Activated T-helper 1 cell treated with anti-CD3 and anti-CD28 coated beads, Interleukin-2, amount 50 U/mL, for 16 hours (primary cell): ENCODE data around the gene CACNA1I.

Experiments used
- DNase-seq, 2 donors: peaks; one replicate each; pipeline ENCODE4 v3.0.0-alpha.2; 2020; ENCODE audit warnings: low read depth in 1 of 2, low spot score in 1 of 2

CACNA1I gene

DNA sequence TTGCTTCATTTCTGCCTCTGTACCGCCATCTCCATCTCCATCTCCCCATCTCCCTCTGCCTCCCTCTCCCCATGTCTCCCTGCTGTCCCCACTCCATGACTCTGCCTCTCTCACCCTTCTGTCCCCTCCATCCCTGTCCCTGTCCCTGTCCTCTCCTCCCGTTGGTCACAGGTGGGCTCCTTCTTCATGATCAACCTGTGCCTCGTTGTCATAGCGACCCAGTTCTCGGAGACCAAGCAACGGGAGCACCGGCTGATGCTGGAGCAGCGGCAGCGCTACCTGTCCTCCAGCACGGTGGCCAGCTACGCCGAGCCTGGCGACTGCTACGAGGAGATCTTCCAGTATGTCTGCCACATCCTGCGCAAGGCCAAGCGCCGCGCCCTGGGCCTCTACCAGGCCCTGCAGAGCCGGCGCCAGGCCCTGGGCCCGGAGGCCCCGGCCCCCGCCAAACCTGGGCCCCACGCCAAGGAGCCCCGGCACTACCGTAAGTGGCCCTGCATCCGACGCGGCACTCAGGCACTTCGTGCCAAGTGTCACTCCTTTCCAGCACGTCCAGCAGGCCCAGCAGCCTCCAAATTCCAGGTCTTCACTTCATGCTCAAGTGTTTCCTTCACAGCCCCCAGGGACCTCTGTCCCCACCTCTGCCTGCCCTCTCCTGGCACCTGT is 76.0 kb downstream of the CACNA1I start:
- no peak for DNase-seq

DNA sequence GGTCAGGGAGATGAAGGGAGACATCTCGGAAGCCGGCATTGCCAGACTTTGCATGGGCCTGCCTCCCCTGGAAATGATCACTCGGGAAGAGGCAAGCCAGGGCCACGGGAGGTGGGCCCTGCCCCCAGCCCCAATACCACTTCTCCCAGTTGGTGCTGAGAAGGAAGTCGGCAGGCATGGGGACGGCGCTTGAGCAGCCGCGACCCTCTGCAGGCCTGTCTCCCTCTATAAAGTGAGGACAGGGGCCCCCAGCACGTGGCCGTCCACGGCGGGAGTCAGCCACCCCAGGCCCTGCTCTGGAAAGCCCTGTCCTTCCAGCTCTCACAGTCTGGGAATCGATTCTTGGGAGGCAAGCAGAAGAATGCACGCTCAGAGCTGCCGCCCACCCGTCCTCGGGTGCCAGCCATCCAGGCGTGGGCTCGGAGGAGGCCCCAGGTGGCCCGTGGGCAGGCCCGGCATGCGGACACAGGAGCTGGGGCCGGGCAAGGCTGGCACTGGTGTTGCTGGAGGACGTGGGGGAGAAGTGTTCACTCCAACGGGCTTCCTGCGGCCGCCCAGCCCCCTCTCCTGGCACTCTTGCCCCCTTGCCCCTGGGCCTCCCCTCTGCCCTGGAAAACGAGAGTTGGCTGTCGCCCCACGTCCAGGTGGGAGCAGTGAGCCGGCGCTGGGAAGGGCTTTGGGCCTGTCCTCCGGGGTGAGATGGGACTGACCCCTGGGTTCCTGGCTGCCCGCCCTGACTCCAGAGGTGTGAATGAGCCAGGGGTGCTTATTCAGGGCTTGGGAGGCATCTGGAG is 77.5 kb downstream of the CACNA1I start:
- no peak for DNase-seq

- no peak for DNase-seq
These were observed 78.0 kb downstream of the CACNA1I start for GRCh38 chr22:39648630-39648950.

- DNase-seq: no peak
These were observed 79.0 kb downstream of the CACNA1I start for GRCh38 chr22:39649500-39650089.

GRCh38 chr22:39651053-39651996 is 80.8 kb downstream of the CACNA1I start:
- no peak for DNase-seq

GRCh38 chr22:39652990-39653786 is 82.6 kb downstream of the CACNA1I start:
- no peak for DNase-seq

DNA sequence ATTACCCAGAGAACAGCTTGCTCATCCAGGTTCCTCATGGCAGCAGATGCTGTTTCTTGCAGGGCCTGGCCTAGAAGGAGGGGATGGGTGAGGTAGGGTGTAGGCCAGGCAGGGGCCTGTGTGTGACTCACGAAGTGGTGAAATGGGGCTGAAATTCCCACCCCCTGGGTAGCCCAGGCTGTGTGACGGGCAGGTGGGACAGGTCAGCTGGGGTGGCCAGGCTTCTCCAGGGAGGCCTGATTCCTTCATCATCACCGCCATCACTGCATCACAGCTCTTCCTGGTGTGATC is 83.2 kb downstream of the CACNA1I start:
- DNase-seq: no peak

- no peak for DNase-seq
These were observed 83.8 kb downstream of the CACNA1I start for GRCh38 chr22:39654131-39654926.

DNA sequence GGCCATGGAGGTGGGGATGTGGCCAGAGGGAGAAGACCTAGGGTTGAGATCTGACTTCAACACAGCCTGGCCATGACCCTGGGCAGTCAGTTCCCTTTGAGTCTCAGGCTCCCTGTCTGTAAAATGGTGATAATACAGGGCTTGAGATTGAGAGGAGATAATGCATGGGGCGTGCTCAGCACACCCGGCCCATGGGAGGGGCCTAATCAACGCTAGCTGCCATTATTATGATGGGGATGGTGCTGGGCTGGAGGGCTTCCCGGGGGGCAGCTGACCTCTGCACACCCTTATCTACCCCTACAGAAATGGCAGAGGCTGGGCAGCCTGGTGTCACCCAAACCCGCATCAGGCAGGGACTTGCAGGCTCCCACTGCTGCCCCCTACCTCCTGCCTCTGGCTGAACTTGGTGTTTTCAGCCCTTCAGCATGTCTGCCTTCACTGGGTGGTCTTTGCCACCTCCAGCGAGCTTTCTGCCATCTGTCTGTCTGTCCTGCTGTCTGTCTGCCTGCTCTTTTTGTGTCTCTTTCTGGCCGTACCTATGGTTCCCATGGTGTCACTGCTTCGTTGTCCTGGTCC is 84.5 kb downstream of the CACNA1I start:
- DNase-seq: no peak

- DNase-seq: no peak
These were observed 85.3 kb downstream of the CACNA1I start for GRCh38 chr22:39655831-39656230.

- no peak for DNase-seq
These were observed 86.2 kb downstream of the CACNA1I start for GRCh38 chr22:39656495-39657490.

- no peak for DNase-seq
These were observed 87.8 kb downstream of the CACNA1I start for GRCh38 chr22:39658367-39658766.

DNA sequence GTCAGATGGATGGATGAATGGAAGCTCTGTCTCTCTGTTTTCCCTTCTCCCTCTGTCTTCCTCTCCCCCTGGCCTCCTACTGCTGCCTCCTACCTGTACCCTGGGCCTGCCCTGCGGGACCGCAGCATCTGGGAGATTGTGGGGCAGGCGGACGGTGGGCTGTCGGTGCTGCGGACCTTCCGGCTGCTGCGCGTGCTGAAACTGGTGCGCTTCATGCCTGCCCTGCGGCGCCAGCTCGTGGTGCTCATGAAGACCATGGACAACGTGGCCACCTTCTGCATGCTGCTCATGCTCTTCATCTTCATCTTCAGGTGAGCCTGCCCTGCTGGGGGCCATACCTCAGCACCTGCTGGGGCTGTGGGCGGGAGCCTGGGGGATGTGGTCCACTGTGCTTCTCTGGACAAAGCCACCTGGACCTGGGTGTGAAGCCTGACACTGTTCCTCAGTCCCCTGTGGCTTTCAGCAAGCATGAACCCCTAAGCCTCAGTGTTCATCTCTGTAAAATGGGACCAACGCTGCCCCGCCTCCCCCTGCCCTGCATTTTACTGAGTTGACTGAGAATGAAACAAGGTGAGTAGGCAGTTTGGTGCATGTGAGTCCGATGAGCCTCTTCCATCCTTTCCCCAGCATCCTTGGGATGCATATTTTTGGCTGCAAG is 88.4 kb downstream of the CACNA1I start:
- no peak for DNase-seq

GRCh38 chr22:39661501-39661841 is 90.9 kb downstream of the CACNA1I start:
- DNase-seq: no peak

DNA sequence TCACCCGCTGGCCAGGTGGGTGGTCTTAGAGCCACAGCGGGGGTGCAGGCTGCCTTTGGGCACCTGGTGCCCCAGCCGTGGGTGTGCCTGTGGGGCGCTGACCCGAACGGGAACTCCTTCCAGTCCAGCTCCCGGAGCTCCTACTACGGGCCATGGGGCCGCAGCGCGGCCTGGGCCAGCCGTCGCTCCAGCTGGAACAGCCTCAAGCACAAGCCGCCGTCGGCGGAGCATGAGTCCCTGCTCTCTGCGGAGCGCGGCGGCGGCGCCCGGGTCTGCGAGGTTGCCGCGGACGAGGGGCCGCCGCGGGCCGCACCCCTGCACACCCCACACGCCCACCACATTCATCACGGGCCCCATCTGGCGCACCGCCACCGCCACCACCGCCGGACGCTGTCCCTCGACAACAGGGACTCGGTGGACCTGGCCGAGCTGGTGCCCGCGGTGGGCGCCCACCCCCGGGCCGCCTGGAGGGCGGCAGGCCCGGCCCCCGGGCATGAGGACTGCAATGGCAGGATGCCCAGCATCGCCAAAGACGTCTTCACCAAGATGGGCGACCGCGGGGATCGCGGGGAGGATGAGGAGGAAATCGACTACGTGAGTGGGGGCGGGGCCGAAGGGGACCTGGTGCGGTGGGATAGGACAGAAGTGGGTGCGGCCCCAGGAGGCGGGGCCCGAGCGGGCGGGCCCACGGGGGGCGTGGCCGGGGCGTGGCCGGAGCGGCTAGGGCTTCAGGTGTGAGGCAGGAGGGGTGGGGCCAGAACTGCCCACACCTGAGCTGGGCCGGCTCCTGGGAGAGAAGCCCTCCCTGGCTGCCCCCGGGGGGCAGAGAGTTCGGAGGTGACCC is 91.5 kb downstream of the CACNA1I start:
- DNase-seq: peak; percentile 68

DNA sequence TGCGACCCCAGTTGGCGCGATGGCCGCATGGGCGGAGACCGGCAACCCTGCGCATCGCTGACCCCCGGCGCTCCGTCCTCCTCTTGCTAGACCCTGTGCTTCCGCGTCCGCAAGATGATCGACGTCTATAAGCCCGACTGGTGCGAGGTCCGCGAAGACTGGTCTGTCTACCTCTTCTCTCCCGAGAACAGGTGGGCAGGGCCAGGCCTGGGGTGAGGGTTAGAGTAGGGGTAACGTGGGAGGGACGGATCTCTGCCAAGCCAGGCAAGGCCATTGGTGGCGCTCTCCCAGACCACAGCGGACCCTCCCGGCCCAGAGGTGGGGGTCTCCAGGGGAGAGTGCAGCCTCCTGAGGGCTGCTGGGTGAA is 92.1 kb downstream of the CACNA1I start:
- DNase-seq: no peak

- DNase-seq: no peak
These were observed 93.2 kb downstream of the CACNA1I start for GRCh38 chr22:39663751-39664150.
